Measurements from ENCODE around the gene TRAPPC10.

The TRAPPC10 gene

GRCh38 chr21:44003307-44003966 is 8.7 kb upstream of the TRAPPC10 start:
- no peak for DNase-seq

- no peak for DNase-seq
These were observed 7.0 kb upstream of the TRAPPC10 start for GRCh38 chr21:44005071-44005470.

GRCh38 chr21:44005593-44005992 is 6.5 kb upstream of the TRAPPC10 start:
- DNase-seq: no peak

DNA sequence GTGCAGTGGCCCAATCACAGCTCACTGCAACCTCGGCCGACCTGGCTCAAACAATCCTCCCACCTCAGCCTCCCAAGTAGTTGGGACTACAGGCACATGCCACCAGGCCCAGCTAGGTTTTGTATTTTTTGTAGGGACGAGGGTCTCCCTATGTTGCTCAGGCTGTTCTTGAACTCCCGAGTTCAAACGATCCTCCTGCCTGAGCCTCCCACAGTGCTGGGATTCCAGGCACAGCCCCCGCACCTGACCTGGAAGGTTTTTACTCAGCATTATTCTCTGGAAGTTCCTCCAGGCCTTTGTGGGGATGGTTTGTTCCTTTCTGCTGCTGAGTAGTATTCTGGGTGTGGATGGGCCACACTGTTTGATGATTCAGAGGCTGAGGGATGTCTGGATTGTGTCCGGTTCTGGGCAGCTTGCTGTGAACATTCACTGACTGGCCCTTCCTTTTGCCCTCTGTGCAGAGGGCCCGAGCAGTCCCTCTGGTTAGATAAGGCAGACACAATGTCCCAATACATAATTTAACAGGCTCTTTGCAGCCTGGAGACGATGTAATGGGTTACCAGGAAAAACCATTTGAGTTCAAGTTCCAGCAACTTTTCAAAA is 6.0 kb upstream of the TRAPPC10 start:
- DNase-seq: no peak

GRCh38 chr21:44006656-44007055 is 5.5 kb upstream of the TRAPPC10 start:
- DNase-seq: no peak

DNA sequence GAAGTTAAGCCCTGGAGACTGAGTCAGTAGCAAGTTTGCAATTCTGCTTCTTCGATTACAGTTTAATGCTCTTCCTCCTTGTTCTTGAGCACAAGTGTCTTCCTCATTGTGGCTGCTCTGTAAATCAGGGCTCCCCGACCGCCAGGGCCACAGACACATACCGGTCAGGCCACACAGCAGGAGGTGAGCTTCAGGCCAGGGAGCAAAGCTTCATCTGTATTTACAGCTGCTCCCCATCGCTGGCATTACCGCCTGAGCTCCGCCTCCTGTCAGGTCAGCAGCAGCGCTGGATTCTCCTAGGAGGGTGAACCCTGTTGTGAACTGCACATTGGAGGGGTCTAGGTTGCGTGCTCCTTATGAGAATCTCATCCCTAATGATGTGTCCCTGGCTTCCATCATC is 1.7 kb upstream of the TRAPPC10 start:
- DNase-seq: no peak

- DNase-seq: no peak
These were observed 986 bp upstream of the TRAPPC10 start for GRCh38 chr21:44011123-44011522.

DNA sequence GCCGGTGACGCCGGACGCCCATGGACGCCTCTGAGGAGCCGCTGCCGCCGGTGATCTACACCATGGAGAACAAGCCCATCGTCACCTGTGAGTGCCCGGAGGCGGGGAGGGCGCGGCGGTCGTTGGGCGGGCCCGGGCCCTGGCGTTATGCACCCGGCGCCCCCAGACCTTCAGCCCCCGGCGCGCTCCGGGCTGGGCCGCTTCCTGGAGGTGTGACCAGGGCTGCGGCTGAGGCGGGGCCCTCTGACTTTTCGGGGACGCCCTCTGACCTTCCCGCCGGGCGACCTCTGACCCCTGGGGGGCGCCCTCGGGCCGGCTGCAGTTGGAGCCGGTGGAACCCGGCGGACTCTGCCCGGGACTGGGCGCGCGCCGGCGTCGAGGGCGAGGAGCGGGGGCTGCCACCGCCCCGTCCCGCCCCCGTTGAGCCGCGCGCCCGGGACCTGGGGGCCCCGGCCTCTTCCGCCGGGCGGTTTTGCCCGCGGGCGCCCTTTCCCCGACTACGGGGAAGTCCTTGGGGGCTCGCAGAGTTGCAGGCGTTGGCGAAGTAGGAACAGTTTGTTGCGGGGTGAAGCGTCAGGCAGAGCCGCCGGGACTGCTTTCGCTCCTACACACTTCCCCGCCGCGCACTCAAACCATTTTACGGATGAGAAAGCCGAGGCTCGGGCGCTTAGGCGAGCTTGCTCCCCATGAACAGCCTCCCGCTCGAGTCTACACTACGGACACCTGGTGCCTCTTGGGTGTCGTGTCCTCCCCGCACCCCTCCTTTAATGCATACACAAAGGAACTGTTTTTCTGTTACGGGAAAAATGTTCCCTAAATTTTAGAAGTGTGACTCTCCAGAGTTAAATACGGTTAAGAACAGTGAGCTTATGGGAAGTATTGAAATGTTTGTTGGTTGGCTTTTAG is 618 bp downstream of the TRAPPC10 start:
- DNase-seq: peak; percentile 90

- peak; percentile 76 for DNase-seq
These were observed 1.4 kb downstream of the TRAPPC10 start for GRCh38 chr21:44013380-44014088.

GRCh38 chr21:44017601-44018000 is 5.5 kb downstream of the TRAPPC10 start:
- DNase-seq: no peak

GRCh38 chr21:44018127-44018526 is 6.0 kb downstream of the TRAPPC10 start:
- no peak for DNase-seq

- no peak for DNase-seq
These were observed 6.9 kb downstream of the TRAPPC10 start for GRCh38 chr21:44018813-44019567.

DNA sequence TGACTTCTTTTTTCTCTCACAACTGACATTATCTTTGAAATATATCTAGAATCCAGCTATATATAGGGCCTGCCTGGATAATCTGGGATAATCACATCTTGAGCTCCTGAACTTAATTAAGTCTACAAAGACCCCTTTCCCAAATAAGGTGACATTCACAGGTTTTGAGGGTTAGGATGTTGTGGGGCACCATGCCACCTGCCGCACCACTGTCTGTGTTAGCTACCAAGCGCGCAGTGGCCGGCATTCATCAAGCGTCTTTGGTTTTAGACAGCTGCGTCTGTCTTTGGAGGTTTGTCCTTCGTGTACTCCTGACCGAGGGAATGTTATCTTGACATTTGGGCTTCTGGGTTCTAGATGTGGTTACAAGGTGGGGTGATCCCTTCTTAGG is 7.5 kb downstream of the TRAPPC10 start:
- no peak for DNase-seq

DNA sequence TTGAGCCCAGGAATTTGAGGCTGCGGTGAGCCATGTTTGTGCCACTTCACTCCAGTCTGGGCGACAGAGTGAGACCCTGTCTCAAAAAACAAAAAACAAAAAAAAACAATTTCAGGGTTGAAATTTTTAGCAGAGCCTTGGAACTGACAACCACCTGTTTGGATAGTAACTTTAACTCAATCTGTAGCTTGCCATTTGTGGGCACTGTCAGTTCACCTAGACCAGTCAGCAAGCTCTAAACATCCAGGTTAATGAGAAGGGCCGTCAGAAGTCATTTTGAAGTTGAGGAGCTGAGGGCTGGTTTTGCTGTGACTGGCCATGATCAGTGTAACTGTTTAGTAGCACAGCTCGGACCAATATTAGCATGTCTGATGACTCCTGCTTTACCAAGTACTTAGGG is 8.4 kb downstream of the TRAPPC10 start:
- DNase-seq: no peak

- no peak for DNase-seq
These were observed 9.0 kb downstream of the TRAPPC10 start for GRCh38 chr21:44021064-44021463.

- DNase-seq: no peak
These were observed 12.1 kb downstream of the TRAPPC10 start for GRCh38 chr21:44024257-44024656.

DNA sequence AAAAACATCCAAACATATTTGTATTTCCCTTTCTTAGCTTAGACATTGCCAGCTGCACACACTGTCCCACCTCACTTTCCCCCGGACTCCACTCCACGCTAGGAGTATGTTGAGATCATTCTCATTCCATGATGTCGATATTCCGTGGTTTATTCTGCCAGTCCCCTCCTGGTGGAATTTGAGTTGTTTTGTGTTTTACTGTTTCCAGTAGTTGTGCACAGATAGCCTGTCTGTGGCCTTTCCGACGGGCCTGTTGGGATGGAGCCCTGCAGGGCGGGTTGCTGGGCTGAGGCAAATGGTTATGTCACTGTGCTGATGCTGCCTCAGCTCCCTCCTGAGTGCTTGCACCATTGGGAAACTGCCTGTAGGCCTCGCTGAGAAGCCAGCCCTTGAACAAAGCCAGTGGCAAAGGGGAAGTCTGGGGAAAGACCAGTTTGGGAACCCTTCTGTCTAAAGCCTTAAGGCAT is 12.8 kb downstream of the TRAPPC10 start:
- peak; percentile 94 for DNase-seq

- DNase-seq: no peak
These were observed 15.6 kb downstream of the TRAPPC10 start for GRCh38 chr21:44027607-44028286.

DNA sequence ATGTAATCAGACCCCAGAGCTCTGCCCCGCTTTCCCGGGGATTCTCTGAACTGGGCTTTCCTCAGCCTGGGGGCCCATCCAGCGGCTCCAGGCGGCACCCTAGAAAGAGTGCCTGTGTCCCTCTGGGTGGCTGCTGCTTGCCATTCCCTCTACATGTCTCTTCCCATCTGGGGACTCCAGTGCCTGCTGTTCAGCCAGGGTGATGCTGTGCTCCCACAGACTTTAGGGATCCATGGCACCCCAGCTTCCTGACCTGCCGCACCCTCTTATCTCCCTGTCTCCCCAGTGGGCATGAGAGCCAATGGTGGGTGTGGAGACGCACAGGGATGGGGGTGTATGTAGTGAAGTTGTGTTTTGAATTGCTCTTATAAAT is 16.2 kb downstream of the TRAPPC10 start:
- DNase-seq: no peak

GRCh38 chr21:44029460-44030087 is 17.5 kb downstream of the TRAPPC10 start:
- no peak for DNase-seq

- DNase-seq: no peak
These were observed 23.1 kb downstream of the TRAPPC10 start for GRCh38 chr21:44035244-44035643.

Data from suppressor macrophage treated with lipopolysaccharide for 4 hours (primary cell).